ENCODE measurements around the gene OOSP4B.

GRCh38 chr11:60059052-60059451 lies 42.1 kb downstream of the OOSP4B start:
- TF ChIP-seq CTCF (IDR thresholded peaks at IDR 0.05) (no peak), POLR2A (IDR thresholded peaks at IDR 0.05) (no peak)

Measured in ovary (tissue), 3 donors.